Measurements from ENCODE around the gene GTF2B.
"Not testable (repeated sequence)": the region's sequence is repeated elsewhere in the genome, so short reads cannot be mapped to it uniquely, and the experiment has no call there.

The GTF2B gene

DNA sequence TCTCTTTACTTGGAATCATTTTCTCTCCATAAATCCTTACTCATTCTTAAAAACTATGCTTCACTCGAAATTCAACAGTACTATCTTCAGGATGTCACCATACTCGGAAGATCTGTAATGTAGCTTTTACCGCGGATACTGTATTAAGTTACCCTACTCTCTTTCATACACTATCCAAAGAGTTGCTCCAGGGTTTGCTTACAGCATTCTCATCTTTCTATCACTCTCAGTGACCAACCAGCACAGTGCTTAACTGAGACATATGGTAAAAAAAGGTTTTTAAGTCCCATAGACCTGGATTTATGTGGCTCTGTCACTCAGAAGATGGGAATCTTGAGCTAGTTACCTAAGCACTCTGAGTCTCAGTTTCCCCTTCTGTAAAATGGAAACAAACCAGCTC lies 15.8 kb downstream of the GTF2B start:
- Histone ChIP-seq H3K36me3 (ENCODE audit: control insufficient read depth, low read length) (peaks cover 35% of the 10 kb centered on the region), H3K79me2 (ENCODE audit: control insufficient read depth, low read length) (peaks cover 69% of the 10 kb centered on the region), H3K4me1 (ENCODE audit: control insufficient read depth, low read length) (0 out of 2 replicates have a peak, but pooled peaks cover 2% of the 10 kb centered on the region), H3F3A (ENCODE audit: control insufficient read depth, insufficient read depth) (peaks cover 8% of the 10 kb centered on the region; the same call in 1 of the 2 replicates), H3K27me3 (ENCODE audit: control insufficient read depth, low read length) (no peaks in the 10 kb centered on the region), H3K9me3 (ENCODE audit: control insufficient read depth, insufficient read depth, low read length) (no peaks in the 10 kb centered on the region), H4K20me1 (ENCODE audit: control insufficient read depth, insufficient read depth, low read depth, low read length) (peaks cover 7% of the 10 kb centered on the region; the same call in 1 of the 2 replicates), H3K27ac (ENCODE audit: low read depth, low read length) (no peak overlapping the region), H3K4me2 (ENCODE audit: low read length) (no peak overlapping the region), H3K4me3 (ENCODE audit: low read length) (no peak overlapping the region), H3K9me2 (replicated peaks; ENCODE audit: control insufficient read depth, low read length) (no peaks in the 10 kb centered on the region)
- TF ChIP-seq, protein P1, sequence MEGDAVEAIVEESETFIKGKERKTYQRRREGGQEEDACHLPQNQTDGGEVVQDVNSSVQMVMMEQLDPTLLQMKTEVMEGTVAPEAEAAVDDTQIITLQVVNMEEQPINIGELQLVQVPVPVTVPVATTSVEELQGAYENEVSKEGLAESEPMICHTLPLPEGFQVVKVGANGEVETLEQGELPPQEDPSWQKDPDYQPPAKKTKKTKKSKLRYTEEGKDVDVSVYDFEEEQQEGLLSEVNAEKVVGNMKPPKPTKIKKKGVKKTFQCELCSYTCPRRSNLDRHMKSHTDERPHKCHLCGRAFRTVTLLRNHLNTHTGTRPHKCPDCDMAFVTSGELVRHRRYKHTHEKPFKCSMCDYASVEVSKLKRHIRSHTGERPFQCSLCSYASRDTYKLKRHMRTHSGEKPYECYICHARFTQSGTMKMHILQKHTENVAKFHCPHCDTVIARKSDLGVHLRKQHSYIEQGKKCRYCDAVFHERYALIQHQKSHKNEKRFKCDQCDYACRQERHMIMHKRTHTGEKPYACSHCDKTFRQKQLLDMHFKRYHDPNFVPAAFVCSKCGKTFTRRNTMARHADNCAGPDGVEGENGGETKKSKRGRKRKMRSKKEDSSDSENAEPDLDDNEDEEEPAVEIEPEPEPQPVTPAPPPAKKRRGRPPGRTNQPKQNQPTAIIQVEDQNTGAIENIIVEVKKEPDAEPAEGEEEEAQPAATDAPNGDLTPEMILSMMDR (IDR thresholded peaks at IDR 0.05; ENCODE audit: low read depth, low read length, poor library complexity, severe bottlenecking) = no peak

DNA sequence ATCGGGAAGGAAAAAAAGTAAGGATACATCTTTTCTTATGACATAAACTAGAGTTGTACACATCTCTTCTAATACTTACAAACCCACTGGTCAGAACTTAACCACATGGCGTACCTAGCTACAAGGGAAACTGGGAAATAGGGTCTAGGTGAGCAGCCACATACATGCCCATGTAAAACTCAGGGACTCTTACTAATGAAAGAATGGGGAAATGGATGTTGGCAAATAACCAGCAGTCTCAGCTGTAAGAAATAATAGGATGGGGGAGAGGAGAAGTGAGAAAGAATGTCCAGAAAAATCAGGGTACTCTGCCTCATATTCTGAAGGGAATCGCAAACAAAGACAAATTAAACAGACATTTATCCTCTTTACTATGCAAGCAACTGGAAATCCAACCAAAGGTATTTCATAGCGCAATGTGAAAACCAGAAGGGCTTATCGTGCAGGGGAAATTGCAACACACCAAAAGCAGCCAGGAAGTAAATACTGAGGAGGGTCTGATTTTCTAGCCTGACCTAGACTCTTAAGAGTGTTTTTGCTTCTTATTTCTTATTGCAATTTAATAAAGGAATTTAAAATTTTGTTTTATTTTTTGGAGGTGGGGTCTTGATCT lies 17.5 kb downstream of the GTF2B start:
- H3K79me2 ChIP-seq (ENCODE audit: control insufficient read depth, low read length) = peaks cover 81% of the 10 kb centered on the region
- no peak overlapping the region for H3K27ac ChIP-seq (ENCODE audit: low read depth, low read length)
- no peak overlapping the region for H3K4me3 ChIP-seq (ENCODE audit: low read length)
- no peak overlapping the region for H3K4me2 ChIP-seq (ENCODE audit: low read length)
- peaks cover 29% of the 10 kb centered on the region for H3K36me3 ChIP-seq (ENCODE audit: control insufficient read depth, low read length)
- 0 out of 2 replicates have a peak, but pooled peaks cover 2% of the 10 kb centered on the region for H3K4me1 ChIP-seq (ENCODE audit: control insufficient read depth, low read length)
- no peaks in the 10 kb centered on the region for H3K27me3 ChIP-seq (ENCODE audit: control insufficient read depth, low read length)
- TF ChIP-seq, protein P1 (IDR thresholded peaks at IDR 0.05; ENCODE audit: low read depth, low read length, poor library complexity, severe bottlenecking) = no peak
- no peak for TF ChIP-seq EZH2phosphoT487 (IDR thresholded peaks at IDR 0.05; ENCODE audit: borderline replicate concordance, low read length)
- peaks cover 7% of the 10 kb centered on the region; the same call in 1 of the 2 replicates for H4K20me1 ChIP-seq (ENCODE audit: control insufficient read depth, insufficient read depth, low read depth, low read length)
- H3F3A ChIP-seq (ENCODE audit: control insufficient read depth, insufficient read depth) = peaks cover 7% of the 10 kb centered on the region; the same call in 1 of the 2 replicates
- no peaks in the 10 kb centered on the region for H3K9me2 ChIP-seq (replicated peaks; ENCODE audit: control insufficient read depth, low read length)
- no peaks in the 10 kb centered on the region for H3K9me3 ChIP-seq (ENCODE audit: control insufficient read depth, insufficient read depth, low read length)

DNA sequence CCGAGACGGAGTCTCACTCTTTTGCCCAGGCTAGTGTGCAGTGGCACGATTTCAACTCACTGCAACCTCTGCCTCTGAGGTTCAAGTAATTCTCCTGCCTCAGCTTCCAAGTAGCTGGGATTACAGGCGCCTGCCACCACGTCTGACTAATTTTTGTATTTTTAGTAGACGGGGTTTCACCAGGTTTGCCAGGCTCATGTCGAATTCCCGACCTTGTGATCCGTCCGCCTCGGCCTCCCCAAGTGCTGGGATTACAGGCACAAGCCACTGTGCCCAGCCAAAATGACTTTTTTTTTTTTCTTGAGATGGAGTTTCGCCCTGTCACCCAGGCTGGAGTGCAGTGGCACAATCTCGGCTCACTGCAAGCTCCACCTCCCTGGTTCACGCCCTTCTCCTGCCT lies 21.7 kb downstream of the GTF2B start:
- not testable (repeated sequence) for H3K9me2 ChIP-seq (replicated peaks; ENCODE audit: control insufficient read depth, low read length)

DNA sequence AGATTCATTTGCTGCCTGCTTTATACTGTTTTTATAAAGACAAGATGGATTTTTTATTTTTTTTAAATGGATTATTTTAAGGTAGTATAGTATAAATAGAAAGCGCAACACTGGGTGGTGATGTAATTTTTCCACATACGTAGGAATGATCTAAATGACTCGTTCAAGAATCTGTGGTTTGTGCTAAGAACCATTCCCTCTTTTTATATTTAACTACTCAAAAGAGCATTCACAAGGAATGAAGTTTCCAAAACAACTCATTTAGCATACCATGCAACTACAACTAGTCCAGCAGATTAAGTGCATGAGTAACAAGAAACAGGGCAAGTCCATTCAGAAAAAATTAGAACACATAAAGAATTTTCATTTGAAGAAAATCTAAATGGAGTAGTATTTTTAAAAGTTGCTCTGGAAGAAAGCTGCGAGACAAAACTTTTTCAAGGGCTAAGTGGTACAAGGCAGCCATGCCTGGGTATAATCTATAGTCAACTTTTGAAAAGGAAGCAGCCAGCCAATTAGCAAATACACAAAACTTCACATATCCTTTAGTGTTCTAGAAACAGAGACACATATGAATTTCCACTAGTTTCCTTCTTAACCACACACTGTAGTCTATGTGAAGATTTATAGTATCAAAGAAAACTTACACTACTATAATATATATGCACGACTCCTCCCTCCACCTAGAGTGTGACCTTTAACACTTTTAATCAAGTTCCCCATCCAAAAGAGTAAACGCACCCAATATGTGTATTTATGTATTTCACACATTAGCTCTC lies 23.4 kb downstream of the GTF2B start:
- H3K27ac ChIP-seq (ENCODE audit: low read depth, low read length) = no peak overlapping the region
- H4K20me1 ChIP-seq (ENCODE audit: control insufficient read depth, insufficient read depth, low read depth, low read length) = no peaks in the 10 kb centered on the region
- no peaks in the 10 kb centered on the region for H3K9me3 ChIP-seq (ENCODE audit: control insufficient read depth, insufficient read depth, low read length)
- peaks cover 81% of the 10 kb centered on the region for H3K79me2 ChIP-seq (ENCODE audit: control insufficient read depth, low read length)
- no peak overlapping the region for H3K4me2 ChIP-seq (ENCODE audit: low read length)
- peaks cover 23% of the 10 kb centered on the region for H3K36me3 ChIP-seq (ENCODE audit: control insufficient read depth, low read length)
- H3K27me3 ChIP-seq (ENCODE audit: control insufficient read depth, low read length) = no peaks in the 10 kb centered on the region
- TF ChIP-seq, protein P1 (IDR thresholded peaks at IDR 0.05; ENCODE audit: low read depth, low read length, poor library complexity, severe bottlenecking) = no peak
- TF ChIP-seq EZH2phosphoT487 (IDR thresholded peaks at IDR 0.05; ENCODE audit: borderline replicate concordance, low read length) = no peak
- no peaks in the 10 kb centered on the region for H3K9me2 ChIP-seq (replicated peaks; ENCODE audit: control insufficient read depth, low read length)
- H3K4me1 ChIP-seq (ENCODE audit: control insufficient read depth, low read length) = no peaks in the 10 kb centered on the region
- no peak overlapping the region for H3K4me3 ChIP-seq (ENCODE audit: low read length)
- no peaks in the 10 kb centered on the region for H3F3A ChIP-seq (ENCODE audit: control insufficient read depth, insufficient read depth)

More for the DNA sequence above, 21.7 kb downstream of the GTF2B start:
- H4K20me1 ChIP-seq (ENCODE audit: control insufficient read depth, insufficient read depth, low read depth, low read length); H3K4me2 ChIP-seq (ENCODE audit: low read length); H3K4me3 ChIP-seq (ENCODE audit: low read length); H3F3A ChIP-seq (ENCODE audit: control insufficient read depth, insufficient read depth); H3K27me3 ChIP-seq (ENCODE audit: control insufficient read depth, low read length); H3K27ac ChIP-seq (ENCODE audit: low read depth, low read length); H3K4me1 ChIP-seq (ENCODE audit: control insufficient read depth, low read length); H3K9me3 ChIP-seq (ENCODE audit: control insufficient read depth, insufficient read depth, low read length): not testable (repeated sequence)
- H3K36me3 ChIP-seq (ENCODE audit: control insufficient read depth, low read length) = peaks cover 12% of the 10 kb centered on the region
- H3K79me2 ChIP-seq (ENCODE audit: control insufficient read depth, low read length) = peaks cover 81% of the 10 kb centered on the region
